ENCODE data around the gene MVB12B. TPM values are rescaled to one million over a fixed set of nuclear protein-coding genes. Genes with fewer than 3 reads are reported as not detected.

The MVB12B gene
- total and polyA plus RNA-seq, 2 of the 8 experiments (the other 6 are each of a cell fraction or from before 2014, with no cell fraction given): 2.6 to 5.0 TPM

GRCh38 chr9:126410229-126410628 is 83.6 kb downstream of the MVB12B start:
- FAIRE-seq (no peak), DNase-seq (ENCODE audit: low read depth in 1 of 2, low spot score in 2 of 2) (no peak)
- Histone ChIP-seq H3K4me3 (ENCODE audit: extremely low read depth in 1 of 4, insufficient read depth in 2 of 4, low read depth in 3 of 4, low read length in 4 of 4) (no peak overlapping the region), H3K9ac (replicated peaks in 1 of 4; ENCODE audit: extremely low read depth in 1 of 4, low read depth in 3 of 4, low read length in 3 of 4) (no peak overlapping the region), H4K5ac (ENCODE audit: insufficient read length, low read depth, low read length) (no peak overlapping the region), H3K23me2 (ENCODE audit: low read depth, low read length) (no peaks in the 10 kb centered on the region), H3K79me2 (ENCODE audit: control insufficient read depth in 1 of 2, insufficient read depth in 2 of 2, low read length in 2 of 2) (no peaks in the 10 kb centered on the region), H2BK20ac (ENCODE audit: low read length) (no peak overlapping the region), H3K23ac (ENCODE audit: insufficient read length) (no peak overlapping the region), H3K79me1 (ENCODE audit: low read depth, low read length) (no peaks in the 10 kb centered on the region), H3K36me3 (ENCODE audit: control insufficient read depth in 2 of 4, insufficient read depth in 4 of 4, low read length in 3 of 4) (no peaks in the 10 kb centered on the region), H2BK5ac (ENCODE audit: low read depth, low read length) (no peak overlapping the region), H4K8ac (ENCODE audit: extremely low read depth, insufficient read depth, low read length) (no peak overlapping the region), H3K4me2 (ENCODE audit: insufficient read depth in 1 of 2, low read depth in 2 of 2, low read length in 2 of 2) (no peak overlapping the region), H3K14ac (ENCODE audit: insufficient read length) (no peak overlapping the region), H2AK5ac (ENCODE audit: low read depth, low read length) (no peak overlapping the region), H4K91ac (replicated peaks; ENCODE audit: insufficient read length, low read length) (no peak overlapping the region), H3K27me3 (replicated peaks in 1 of 4; ENCODE audit: control insufficient read depth in 3 of 4, extremely low read depth in 1 of 4, insufficient read depth in 3 of 4, low read length in 3 of 4) (no peaks in the 10 kb centered on the region), H2BK120ac (replicated peaks; ENCODE audit: low read depth, low read length) (no peak overlapping the region), H2BK15ac (ENCODE audit: low read length) (no peak overlapping the region), H3K18ac (ENCODE audit: extremely low read depth, low read length) (no peak overlapping the region), H3K4ac (replicated peaks; ENCODE audit: insufficient read length, low read depth, low read length) (no peak overlapping the region), H2AFZ (ENCODE audit: low read length) (no peak overlapping the region), H3K9me3 (ENCODE audit: insufficient read depth in 2 of 2, low read depth in 1 of 2, low read length in 1 of 2) (no peaks in the 10 kb centered on the region), H3K4me1 (replicated peaks in 1 of 4; ENCODE audit: control insufficient read depth in 3 of 4, insufficient read depth in 4 of 4, low read length in 3 of 4) (peaks cover 3 to 18% (median 10%) of the 10 kb centered on the region in 4 experiments; a peak in 5 of 7 replicates), H3K27ac (ENCODE audit: low read depth, low read length) (no peak overlapping the region), H4K20me1 (replicated peaks in 1 of 2; ENCODE audit: control insufficient read depth in 1 of 2, insufficient read depth in 2 of 2, low read length in 2 of 2) (no peaks in the 10 kb centered on the region), H2BK12ac (ENCODE audit: low read depth, low read length) (no peak overlapping the region), H3K56ac (replicated peaks; ENCODE audit: insufficient read length, low read depth, low read length) (no peak overlapping the region)
- 93% methylated on average over 4 of the region's 4 CpGs; no CpG with 5 or more reads in 1 of the 2 experiments for WGBS, 2 experiments (ENCODE audit: extremely low coverage in 1 of 2, insufficient coverage in 1 of 2, insufficient read length in 1 of 2, insufficient replicate concordance in 2 of 2, low coverage in 1 of 2, low lambda C conversion rate in 2 of 2, missing lambda C conversion rate in 1 of 2)
- ChIA-PET CTCF (ENCODE audit: partially characterized antibody) (no interaction called here), POLR2A (ENCODE audit: partially characterized antibody) (no interaction called here)
- TF ChIP-seq USF2 (IDR thresholded peaks at IDR 0.05; ENCODE audit: low read length) (no peak), TCF12 (IDR thresholded peaks at IDR 0.05; ENCODE audit: low read depth, low read length) (no peak), POLR2A (IDR thresholded peaks at IDR 0.05; ENCODE audit: control extremely low read depth in 1 of 2, low read depth in 2 of 2, low read length in 2 of 2) (no peak), GTF2F1 (IDR thresholded peaks at IDR 0.05; ENCODE audit: borderline replicate concordance, low read depth, low read length) (no peak), CEBPB (IDR thresholded peaks at IDR 0.05; ENCODE audit: low read depth, low read length) (no peak), POLR2AphosphoS5 (IDR thresholded peaks at IDR 0.05; ENCODE audit: low read depth, low read length) (no peak), CTCF (IDR thresholded peaks at IDR 0.05; ENCODE audit: control extremely low read depth in 1 of 3, insufficient read depth in 1 of 3, low read depth in 1 of 3, low read length in 3 of 3) (no peak), EZH2 (IDR thresholded peaks at IDR 0.05; ENCODE audit: low read depth, low read length, severe bottlenecking) (no peak), CBX5 (IDR thresholded peaks at IDR 0.05; ENCODE audit: low read depth, low read length) (no peak), MAX (IDR thresholded peaks at IDR 0.05) (no peak), ATF3 (IDR thresholded peaks at IDR 0.05; ENCODE audit: insufficient read depth, low read depth, low read length) (no peak)
